GM18907 (cell line): ENCODE measurements around the gene SNX13.

ENCODE experiments used
- ATAC-seq: cut with Tn5 transposase; IDR thresholded peaks from one replicate; pipeline ENCODE4 v1.9.1; 2021; ENCODE audit warnings: mild to moderate bottlenecking, moderate library complexity; ENCODE audit not compliant: unreplicated experiment

The SNX13 gene

DNA sequence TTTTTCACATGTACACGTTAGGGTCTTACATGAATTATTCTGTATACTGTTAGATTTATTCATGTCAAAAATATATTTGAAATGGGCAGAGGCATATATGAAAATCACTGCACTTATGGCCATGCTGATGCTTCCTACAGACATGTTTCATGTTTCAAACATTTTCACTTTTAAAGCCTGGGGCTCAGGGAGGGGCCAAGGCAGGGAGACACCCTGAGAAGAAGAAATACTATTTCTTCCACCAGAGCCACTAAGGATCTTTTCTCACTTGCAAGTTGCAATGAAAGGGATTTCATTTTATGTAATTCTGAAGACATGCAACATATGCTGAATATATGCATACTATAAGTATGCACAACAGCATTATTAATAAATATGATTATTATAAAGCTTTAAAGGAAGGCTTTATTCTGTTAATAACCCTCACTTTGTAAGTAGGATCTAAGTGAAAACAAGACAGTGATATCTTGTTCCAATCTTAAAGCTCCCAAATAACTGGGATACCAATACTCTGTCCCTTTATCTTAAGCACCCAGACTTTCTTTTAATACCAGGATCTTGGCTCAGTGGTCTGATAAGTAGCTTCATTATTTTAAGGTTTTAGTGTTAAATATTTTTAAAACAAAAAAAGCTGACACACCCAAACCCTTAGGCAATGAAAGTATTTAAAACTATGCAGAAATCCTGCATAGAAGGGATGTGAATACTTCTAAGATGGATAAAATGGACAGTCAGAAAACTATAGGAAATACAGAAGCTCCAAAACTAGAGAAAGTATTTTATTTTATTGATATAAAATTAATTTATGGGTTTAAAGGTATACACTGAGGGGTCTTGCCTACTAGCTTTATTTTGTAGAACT lies 148.0 kb downstream of the SNX13 start:
- ATAC-seq = no peak

GRCh38 chr7:17787257-17787656 lies 153.0 kb downstream of the SNX13 start:
- ATAC-seq = no peak

GRCh38 chr7:17786314-17786852 lies 153.9 kb downstream of the SNX13 start:
- ATAC-seq = no peak

GRCh38 chr7:17782216-17782549 lies 158.1 kb downstream of the SNX13 start:
- no peak for ATAC-seq

GRCh38 chr7:17781491-17782215 lies 158.6 kb downstream of the SNX13 start:
- no peak for ATAC-seq

GRCh38 chr7:17779381-17779780 lies 160.9 kb downstream of the SNX13 start:
- no peak for ATAC-seq

DNA sequence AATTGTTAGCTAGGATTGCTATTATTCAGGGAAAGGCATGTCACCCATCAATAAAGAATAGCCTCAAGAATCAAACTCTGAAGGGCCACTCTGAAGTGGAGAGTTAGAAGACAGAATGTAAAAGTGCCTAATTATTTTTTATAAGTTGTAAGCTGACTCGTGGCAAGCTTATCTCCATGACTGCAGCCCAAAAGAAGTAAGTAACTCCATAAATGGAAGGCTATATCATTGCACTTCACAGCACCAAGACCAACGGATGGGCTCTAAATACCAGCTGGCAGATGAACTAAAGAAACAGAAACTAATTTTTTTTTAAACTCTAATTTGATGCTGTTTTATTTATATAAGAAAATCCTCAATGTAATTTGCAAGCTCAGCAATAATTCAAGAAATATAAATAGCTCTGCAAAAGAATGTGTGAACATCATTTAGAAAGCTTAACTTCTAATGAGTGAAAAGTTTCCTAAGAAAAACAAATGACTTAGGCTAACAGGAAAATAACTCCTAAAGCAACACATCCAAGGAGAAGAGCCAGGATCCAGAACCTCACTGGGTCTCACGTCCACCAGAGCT lies 165.5 kb downstream of the SNX13 start:
- ATAC-seq = no peak

DNA sequence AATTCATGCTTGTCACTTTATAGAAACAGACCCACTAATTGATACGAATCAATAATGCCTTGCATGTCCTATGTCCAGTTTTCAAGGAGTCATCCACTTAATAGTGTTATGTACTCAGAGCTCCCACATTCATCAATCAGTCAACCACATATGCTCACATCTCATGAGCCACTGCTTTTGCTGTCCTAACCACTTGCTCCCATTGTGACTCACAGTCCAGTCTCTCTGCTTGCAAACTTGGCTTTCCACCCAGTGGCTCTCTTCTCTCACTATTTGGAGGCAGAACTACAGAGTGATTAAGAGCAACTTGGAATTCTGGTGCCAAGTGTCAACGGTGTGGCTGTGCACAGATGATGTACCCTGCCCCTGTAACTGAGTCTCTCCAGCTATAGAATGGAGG lies 166.0 kb downstream of the SNX13 start:
- no peak for ATAC-seq

- no peak for ATAC-seq
Observed at GRCh38 chr7:17773289-17773626, 167.0 kb downstream of the SNX13 start.

DNA sequence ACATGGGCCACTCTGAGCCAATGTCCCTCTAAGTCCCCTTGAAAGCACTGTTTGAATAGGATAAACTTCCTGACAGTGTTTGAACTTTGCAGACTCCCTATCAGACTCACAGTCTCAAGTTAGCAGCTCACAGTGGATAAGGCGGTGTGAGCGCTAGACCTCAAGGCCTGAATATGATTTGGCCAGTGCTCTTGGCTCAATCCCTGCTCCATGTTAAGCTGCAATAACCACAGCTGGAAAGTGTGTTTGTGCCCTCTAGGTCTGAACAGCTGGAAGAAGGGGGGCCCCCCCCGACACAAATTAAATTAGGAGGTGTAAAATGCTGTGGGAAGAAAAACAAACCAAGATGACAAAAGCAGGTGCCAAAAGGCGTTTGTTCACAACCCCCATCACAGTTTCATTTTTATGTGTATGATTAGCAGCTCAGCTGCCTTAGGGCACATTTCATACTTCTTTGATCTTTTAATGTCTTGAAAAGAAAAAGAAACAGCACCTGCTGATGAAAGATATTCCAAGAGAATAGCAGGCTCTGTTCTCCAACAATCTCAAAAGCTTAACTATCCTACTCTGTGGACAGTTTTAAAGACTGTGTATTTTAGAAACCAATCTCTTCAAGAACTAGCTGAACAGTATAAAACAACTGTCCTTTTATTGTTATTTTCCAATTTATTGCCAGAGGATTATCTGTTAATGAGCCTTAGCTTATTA lies 167.6 kb downstream of the SNX13 start:
- no peak for ATAC-seq

GRCh38 chr7:17771901-17772408 lies 168.3 kb downstream of the SNX13 start:
- no peak for ATAC-seq

DNA sequence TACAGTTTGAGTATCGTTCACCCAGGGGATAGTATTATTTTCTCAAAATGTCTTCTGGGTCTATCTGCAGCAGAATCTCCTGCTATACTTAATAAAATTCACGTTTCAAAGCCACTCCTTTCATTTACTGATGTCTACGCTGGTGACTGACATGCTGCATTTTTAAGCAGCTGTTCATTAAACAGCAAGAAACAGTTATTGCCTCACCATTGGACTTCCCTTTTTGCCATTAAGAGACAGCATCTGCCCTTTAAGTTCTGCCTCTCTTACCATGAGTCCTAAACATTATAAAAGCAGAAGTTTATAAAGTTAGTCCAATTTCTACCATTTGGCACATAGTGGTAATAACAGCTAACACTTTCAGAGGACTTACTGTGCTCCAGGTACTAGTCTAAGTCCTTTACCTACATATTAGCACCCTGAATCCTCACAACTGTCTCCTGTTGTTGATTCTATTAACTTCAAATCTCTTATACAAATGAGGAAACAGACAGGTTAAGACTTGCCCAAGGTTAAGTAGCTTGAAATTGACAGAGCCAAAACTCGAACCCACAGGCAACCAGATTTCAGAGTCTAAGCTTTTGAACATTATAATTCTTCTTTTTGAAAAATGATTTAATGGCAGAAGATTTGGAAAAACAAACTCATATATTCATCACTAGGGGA lies 169.5 kb downstream of the SNX13 start:
- peak; percentile 49 for ATAC-seq

- peak; percentile 73 for ATAC-seq
Observed at GRCh38 chr7:17769918-17770317, 170.4 kb downstream of the SNX13 start.

DNA sequence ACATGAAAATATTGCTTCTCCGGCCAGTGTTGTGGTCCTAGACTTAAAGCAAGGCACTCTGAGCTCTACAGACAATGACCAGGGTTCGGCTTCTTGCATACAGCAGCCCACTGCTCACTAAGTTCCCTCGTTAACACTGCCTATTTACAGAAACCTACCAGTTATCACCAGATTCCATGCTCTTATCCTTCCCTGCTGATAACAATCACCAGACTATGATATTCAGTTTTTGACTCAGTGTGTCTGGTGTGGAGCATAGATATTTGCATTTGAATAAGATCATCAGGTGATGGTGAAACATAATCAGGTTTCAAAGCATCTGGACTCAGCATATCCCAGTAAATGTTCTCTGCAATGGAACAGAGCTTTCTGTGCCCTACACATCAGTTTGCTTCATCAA lies 182.3 kb downstream of the SNX13 start:
- ATAC-seq = no peak

DNA sequence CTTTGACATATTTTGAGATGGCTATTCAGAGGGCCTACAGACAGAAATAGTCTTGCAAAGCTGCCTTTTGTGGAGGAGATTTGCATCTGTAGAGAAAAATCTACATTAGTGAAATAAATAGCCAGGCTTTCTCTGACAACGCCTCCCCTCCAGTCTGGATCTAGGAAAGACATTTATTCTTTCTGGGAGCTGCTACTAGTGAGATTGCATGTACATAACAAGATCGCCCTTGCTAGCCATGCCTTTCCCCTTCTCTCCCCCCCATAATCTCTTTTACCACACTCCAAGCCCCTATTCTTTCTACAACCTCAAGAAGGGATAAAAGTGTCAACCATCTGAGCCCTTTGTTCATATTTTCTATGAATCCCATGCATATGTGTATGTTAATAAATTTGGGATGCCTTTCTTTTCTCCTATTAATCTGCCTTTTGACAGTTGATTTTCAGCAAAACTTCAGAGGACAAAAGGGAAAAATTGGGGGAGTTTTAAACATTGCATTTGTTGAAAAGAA lies 194.2 kb downstream of the SNX13 start:
- ATAC-seq = no peak

- no peak for ATAC-seq
Observed at GRCh38 chr7:17745610-17746009, 194.7 kb downstream of the SNX13 start.

- ATAC-seq = no peak
Observed at GRCh38 chr7:17743316-17743715, 197.0 kb downstream of the SNX13 start.

DNA sequence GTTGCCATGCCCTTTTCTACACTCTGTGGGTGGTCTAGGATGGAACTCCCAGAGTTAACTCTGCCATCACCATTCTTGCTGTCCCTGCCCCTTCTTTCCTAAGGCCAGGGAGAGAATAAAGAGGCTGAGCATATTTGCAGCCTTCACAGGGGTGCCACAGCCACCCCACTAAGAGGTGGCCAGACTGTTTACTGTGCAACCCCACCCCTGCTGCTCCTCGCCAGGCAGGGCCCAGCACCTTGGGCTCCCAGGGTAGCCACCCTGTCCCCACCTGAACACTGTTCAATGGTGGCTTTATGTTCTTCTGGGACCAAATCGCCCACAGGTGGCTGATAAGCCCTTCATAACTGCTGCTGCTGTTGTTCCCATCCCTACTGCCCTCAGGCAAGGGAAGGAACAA lies 198.9 kb downstream of the SNX13 start:
- no peak for ATAC-seq
